ENCODE results near the gene HMGB4.

GRCh38 chr1:33872683-33873082 lies 8.8 kb downstream of the HMGB4 start:
- TF ChIP-seq POLR2A (IDR thresholded peaks at IDR 0.05): no peak
- no peak for TF ChIP-seq EP300 (IDR thresholded peaks at IDR 0.05; ENCODE audit: low read depth)
